ENCODE results near the gene FAM174B. TPM values are rescaled to one million over a fixed set of nuclear protein-coding genes. Genes with fewer than 3 reads are reported as not detected.

Gene FAM174B
- total RNA-seq, 1 experiment from 2014 or later: 3.5 TPM

- TF ChIP-seq CTCF (IDR thresholded peaks at IDR 0.05; ENCODE audit: unreplicated experiment): no peak
- Mint-ChIP-seq H3K4me3 (ENCODE audit: unreplicated experiment) (no peak overlapping the region), H3K27me3 (ENCODE audit: insufficient read depth, unreplicated experiment) (no peaks in the 10 kb centered on the region), H3K27ac (ENCODE audit: low read depth, unreplicated experiment) (no peak overlapping the region), H3K36me3 (ENCODE audit: insufficient read depth, unreplicated experiment) (no peaks in the 10 kb centered on the region), H3K9me3 (ENCODE audit: unreplicated experiment) (no peaks in the 10 kb centered on the region), H3K4me1 (ENCODE audit: insufficient read depth, unreplicated experiment) (peaks cover 4% of the 10 kb centered on the region)
- POLR2A ChIA-PET: no interaction called here
- no peak for DNase-seq (ENCODE audit: unreplicated experiment)
- no TSS peak for BruUV-seq (replicated peaks)
- intact Hi-C loops (cut with micrococcal nuclease): loop anchor here (10.0 kb wide), 1 partner anchor 53 kb away; no protein-coding TSS in a partner anchor
- CTCF ChIA-PET: interaction anchor here (1.3 kb wide), 1 partner anchor 11 kb away, joined by 3 read pairs; no protein-coding TSS in a partner anchor
Measured at GRCh38 chr15:92657486-92657885, 1.9 kb upstream of the FAM174B start.

- POLR2A ChIA-PET: no interaction called here
- no peak for DNase-seq (ENCODE audit: unreplicated experiment)
- Mint-ChIP-seq H3K9me3 (ENCODE audit: unreplicated experiment) (peaks cover 1% of the 10 kb centered on the region), H3K27me3 (ENCODE audit: insufficient read depth, unreplicated experiment) (peaks cover 8% of the 10 kb centered on the region), H3K27ac (ENCODE audit: low read depth, unreplicated experiment) (no peak overlapping the region), H3K4me3 (ENCODE audit: unreplicated experiment) (peak overlapping the region; percentile 60), H3K36me3 (ENCODE audit: insufficient read depth, unreplicated experiment) (no peaks in the 10 kb centered on the region), H3K4me1 (ENCODE audit: insufficient read depth, unreplicated experiment) (peaks cover 4% of the 10 kb centered on the region)
- intact Hi-C loops (cut with micrococcal nuclease): loop anchor here (10.0 kb wide), 1 partner anchor 51 kb away; no protein-coding TSS in a partner anchor
- BruUV-seq (replicated peaks): no TSS peak
- TF ChIP-seq CTCF (IDR thresholded peaks at IDR 0.05; ENCODE audit: unreplicated experiment): no peak
- CTCF ChIA-PET: interaction anchor here (1.0 to 1.3 kb wide), 2 partner anchors 12 to 55 kb away, joined by 3 read pairs; no protein-coding TSS in a partner anchor
Measured at GRCh38 chr15:92656089-92656488, 514 bp upstream of the FAM174B start.

- Mint-ChIP-seq H3K27ac (ENCODE audit: low read depth, unreplicated experiment) (no peak overlapping the region), H3K9me3 (ENCODE audit: unreplicated experiment) (peaks cover 7% of the 10 kb centered on the region), H3K36me3 (ENCODE audit: insufficient read depth, unreplicated experiment) (no peaks in the 10 kb centered on the region), H3K27me3 (ENCODE audit: insufficient read depth, unreplicated experiment) (peaks cover 8% of the 10 kb centered on the region), H3K4me3 (ENCODE audit: unreplicated experiment) (peak overlapping the region; percentile 60), H3K4me1 (ENCODE audit: insufficient read depth, unreplicated experiment) (peaks cover 4% of the 10 kb centered on the region)
- intact Hi-C loops (cut with micrococcal nuclease): loop anchor here (10.0 kb wide), 1 partner anchor 50 kb away; no protein-coding TSS in a partner anchor
- no TSS peak for BruUV-seq (replicated peaks)
- TF ChIP-seq CTCF (IDR thresholded peaks at IDR 0.05; ENCODE audit: unreplicated experiment): no peak
- no peak for DNase-seq (ENCODE audit: unreplicated experiment)
- POLR2A ChIA-PET: no interaction called here
- CTCF ChIA-PET: interaction anchor here (0.6 kb wide), 1 partner anchor 1356 kb away, joined by 4 read pairs; no protein-coding TSS in a partner anchor
Measured at GRCh38 chr15:92654662-92655061, 913 bp downstream of the FAM174B start.

GRCh38 chr15:92653836-92654539 is 1.6 kb downstream of the FAM174B start:
- POLR2A ChIA-PET: no interaction called here
- peaks cover 8% of the 10 kb centered on the region for H3K27me3 Mint-ChIP-seq (ENCODE audit: insufficient read depth, unreplicated experiment)
- BruUV-seq (replicated peaks): no TSS peak
- H3K9me3 Mint-ChIP-seq (ENCODE audit: unreplicated experiment): peaks cover 7% of the 10 kb centered on the region
- H3K4me1 Mint-ChIP-seq (ENCODE audit: insufficient read depth, unreplicated experiment): peaks cover 4% of the 10 kb centered on the region
- CTCF ChIA-PET: interaction anchor here (0.6 kb wide), 1 partner anchor 383 kb away, joined by 3 read pairs; no protein-coding TSS in a partner anchor
- no peaks in the 10 kb centered on the region for H3K36me3 Mint-ChIP-seq (ENCODE audit: insufficient read depth, unreplicated experiment)
- H3K4me3 Mint-ChIP-seq (ENCODE audit: unreplicated experiment): no peak overlapping the region
- intact Hi-C loops (cut with micrococcal nuclease): loop anchor here (10.0 kb wide), 1 partner anchor 49 kb away; no protein-coding TSS in a partner anchor
- TF ChIP-seq CTCF (IDR thresholded peaks at IDR 0.05; ENCODE audit: unreplicated experiment): no peak
- H3K27ac Mint-ChIP-seq (ENCODE audit: low read depth, unreplicated experiment): no peak overlapping the region
- DNase-seq (ENCODE audit: unreplicated experiment): no peak

Measured in MCF 10A (cell line).